ENCODE measurements around the gene VCL. TPM values are rescaled to one million over a fixed set of nuclear protein-coding genes. Genes with fewer than 3 reads are reported as not detected.

Gene VCL
- total and polyA plus RNA-seq, 9 of the 15 experiments (the other 6 are each of a cell fraction or from before 2014, with no cell fraction given), result 29.8 to 186 (median 76.4) TPM

DNA sequence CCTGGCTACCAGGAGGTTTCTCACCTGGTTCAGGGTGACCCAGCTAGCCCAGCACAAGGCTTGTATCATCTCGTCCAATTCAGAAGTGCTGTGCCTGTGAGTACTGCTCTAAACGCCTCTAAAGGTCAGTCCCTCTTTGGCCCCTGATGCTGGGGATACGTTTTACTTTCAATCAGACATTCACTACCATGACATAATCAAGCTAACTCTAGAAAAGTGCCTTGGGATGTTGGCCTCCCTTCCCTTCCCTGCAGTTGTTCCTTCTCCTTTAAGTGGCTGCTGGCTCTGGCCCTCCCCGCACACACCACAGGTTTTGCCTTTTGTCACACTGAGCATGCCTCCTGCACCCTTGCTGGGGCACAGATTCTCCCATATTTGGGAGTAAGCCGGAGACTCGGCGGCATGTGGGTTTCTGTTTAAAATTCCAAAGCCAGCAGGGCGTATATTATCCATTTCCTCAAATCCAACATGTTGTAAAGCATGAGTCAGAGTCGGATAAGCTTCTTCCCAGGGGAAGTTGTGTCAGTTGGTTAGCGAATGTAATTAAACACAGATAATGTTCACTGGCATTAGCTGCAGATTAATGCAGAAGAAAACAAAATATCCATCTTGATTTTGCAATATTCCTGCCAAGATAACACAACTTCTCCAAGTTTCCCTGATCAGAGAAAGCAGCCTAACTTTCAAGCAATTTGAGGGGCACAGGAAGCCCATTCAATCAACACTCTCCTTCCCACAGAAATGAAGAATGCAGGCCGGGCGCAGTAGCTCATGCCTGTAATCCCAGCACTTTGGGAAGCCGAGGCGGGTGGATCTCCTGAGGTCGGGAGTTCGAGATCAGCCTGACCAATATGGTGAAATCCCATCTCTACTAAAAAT is 31.8 kb upstream of the VCL start (continued):
- TF ChIP-seq NR2C1 (IDR thresholded peaks at IDR 0.05) (no peak), NR2C1 (tag; IDR thresholded peaks at IDR 0.05) (peak; percentile 20; the same call in 1 of the 2 replicates), MAFK (IDR thresholded peaks at IDR 0.05; ENCODE audit: low read length) (0 out of 2 replicates have a peak, but pooled peaks have one; percentile 4), JUND (IDR thresholded peaks at IDR 0.05; ENCODE audit: borderline replicate concordance, low read depth, low read length) (peak; percentile 52; the same call in 1 of the 2 replicates), JUND (tag; IDR thresholded peaks at IDR 0.05; ENCODE audit: borderline replicate concordance, low read depth, low read length) (peak; percentile 78; the same call in 2 of the 3 replicates), DPF2 (IDR thresholded peaks at IDR 0.05) (0 out of 2 replicates have a peak, but pooled peaks have one; percentile 22), TBP (optimal IDR thresholded peaks at IDR 0.05; ENCODE audit: low read depth, low read length) (no peak), HNRNPUL1 (IDR thresholded peaks at IDR 0.05; ENCODE audit: low read length) (no peak), ARID1B (IDR thresholded peaks at IDR 0.05) (peak; percentile 53), SMAD2 (IDR thresholded peaks at IDR 0.05; ENCODE audit: low read depth, low read length) (no peak)
- TF ChIP-seq, protein P1, sequence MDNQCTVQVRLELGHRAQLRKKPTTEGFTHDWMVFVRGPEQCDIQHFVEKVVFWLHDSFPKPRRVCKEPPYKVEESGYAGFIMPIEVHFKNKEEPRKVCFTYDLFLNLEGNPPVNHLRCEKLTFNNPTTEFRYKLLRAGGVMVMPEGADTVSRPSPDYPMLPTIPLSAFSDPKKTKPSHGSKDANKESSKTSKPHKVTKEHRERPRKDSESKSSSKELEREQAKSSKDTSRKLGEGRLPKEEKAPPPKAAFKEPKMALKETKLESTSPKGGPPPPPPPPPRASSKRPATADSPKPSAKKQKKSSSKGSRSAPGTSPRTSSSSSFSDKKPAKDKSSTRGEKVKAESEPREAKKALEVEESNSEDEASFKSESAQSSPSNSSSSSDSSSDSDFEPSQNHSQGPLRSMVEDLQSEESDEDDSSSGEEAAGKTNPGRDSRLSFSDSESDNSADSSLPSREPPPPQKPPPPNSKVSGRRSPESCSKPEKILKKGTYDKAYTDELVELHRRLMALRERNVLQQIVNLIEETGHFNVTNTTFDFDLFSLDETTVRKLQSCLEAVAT (IDR thresholded peaks at IDR 0.05), result peak in 1 of 2 experiments; percentile 51; a peak in 1 of 4 replicates
- TF ChIP-seq, protein P2, sequence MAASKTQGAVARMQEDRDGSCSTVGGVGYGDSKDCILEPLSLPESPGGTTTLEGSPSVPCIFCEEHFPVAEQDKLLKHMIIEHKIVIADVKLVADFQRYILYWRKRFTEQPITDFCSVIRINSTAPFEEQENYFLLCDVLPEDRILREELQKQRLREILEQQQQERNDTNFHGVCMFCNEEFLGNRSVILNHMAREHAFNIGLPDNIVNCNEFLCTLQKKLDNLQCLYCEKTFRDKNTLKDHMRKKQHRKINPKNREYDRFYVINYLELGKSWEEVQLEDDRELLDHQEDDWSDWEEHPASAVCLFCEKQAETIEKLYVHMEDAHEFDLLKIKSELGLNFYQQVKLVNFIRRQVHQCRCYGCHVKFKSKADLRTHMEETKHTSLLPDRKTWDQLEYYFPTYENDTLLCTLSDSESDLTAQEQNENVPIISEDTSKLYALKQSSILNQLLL (CRISPR knock-in tag; IDR thresholded peaks at IDR 0.05; ENCODE audit: borderline replicate concordance), result no peak
- TF ChIP-seq, protein P3, sequence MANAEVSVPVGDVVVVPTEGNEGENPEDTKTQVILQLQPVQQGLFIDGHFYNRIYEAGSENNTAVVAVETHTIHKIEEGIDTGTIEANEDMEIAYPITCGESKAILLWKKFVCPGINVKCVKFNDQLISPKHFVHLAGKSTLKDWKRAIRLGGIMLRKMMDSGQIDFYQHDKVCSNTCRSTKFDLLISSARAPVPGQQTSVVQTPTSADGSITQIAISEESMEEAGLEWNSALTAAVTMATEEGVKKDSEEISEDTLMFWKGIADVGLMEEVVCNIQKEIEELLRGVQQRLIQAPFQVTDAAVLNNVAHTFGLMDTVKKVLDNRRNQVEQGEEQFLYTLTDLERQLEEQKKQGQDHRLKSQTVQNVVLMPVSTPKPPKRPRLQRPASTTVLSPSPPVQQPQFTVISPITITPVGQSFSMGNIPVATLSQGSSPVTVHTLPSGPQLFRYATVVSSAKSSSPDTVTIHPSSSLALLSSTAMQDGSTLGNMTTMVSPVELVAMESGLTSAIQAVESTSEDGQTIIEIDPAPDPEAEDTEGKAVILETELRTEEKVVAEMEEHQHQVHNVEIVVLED (CRISPR knock-in tag; IDR thresholded peaks at IDR 0.05), result no peak
- TF ChIP-seq, protein P4, sequence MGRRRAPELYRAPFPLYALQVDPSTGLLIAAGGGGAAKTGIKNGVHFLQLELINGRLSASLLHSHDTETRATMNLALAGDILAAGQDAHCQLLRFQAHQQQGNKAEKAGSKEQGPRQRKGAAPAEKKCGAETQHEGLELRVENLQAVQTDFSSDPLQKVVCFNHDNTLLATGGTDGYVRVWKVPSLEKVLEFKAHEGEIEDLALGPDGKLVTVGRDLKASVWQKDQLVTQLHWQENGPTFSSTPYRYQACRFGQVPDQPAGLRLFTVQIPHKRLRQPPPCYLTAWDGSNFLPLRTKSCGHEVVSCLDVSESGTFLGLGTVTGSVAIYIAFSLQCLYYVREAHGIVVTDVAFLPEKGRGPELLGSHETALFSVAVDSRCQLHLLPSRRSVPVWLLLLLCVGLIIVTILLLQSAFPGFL (CRISPR knock-in tag; IDR thresholded peaks at IDR 0.05), result no peak

Measured in K562 (cell line).